ENCODE measurements around the gene KRTAP4-3. TPM values are rescaled to one million over a fixed set of nuclear protein-coding genes. Genes with fewer than 3 reads are reported as not detected.
"Not testable (repeated sequence)": the region's sequence is repeated elsewhere in the genome, so short reads cannot be mapped to it uniquely, and the experiment has no call there.

Gene KRTAP4-3
- total and polyA plus RNA-seq, 3 donors from 2014 or later, result not detected

- Histone ChIP-seq H3K36me3 (ENCODE audit: low read depth, missing control alignments) (no peaks in the 10 kb centered on the region), H3K4me1 (no peaks in the 10 kb centered on the region), H3K9me3 (no peaks in the 10 kb centered on the region), H3K4me3 (no peak within 1 kb of the TSS), H3K27ac (no peak within 1 kb of the TSS), H3K27me3 (no peaks in the 10 kb centered on the region)
- 45 to 67% methylated on average over 2 of the region's 2 CpGs for WGBS, 2 donors
- TF ChIP-seq POLR2A (IDR thresholded peaks at IDR 0.05), result no peak
- no peak for TF ChIP-seq CTCF (IDR thresholded peaks at IDR 0.05)
- intact Hi-C loops (cut with DNase I; ENCODE audit: low total_unique reads), result no loop called here
- no peak for DNase-seq
These were observed 18.4 kb downstream of the KRTAP4-3 start, which contains the start of gene KRTAP4-5 for GRCh38 chr17:41149652-41149985. Gene KRTAP4-5, minus strand, starts transcription at chr17:41149825. Its CDS starts 58 bp downstream, at chr17:41149767.

GRCh38 chr17:41148971-41149651 lies 18.9 kb downstream of the KRTAP4-3 start:
- 85 to 88% methylated on average over 10 of the region's 10 CpGs for whole genome bisulfite sequencing, 2 donors
- H3K9me3 ChIP-seq; H3K4me1 ChIP-seq; DNase-seq; H3K36me3 ChIP-seq (ENCODE audit: low read depth, missing control alignments); H3K4me3 ChIP-seq; intact Hi-C loops (cut with DNase I; ENCODE audit: low total_unique reads); H3K27ac ChIP-seq; H3K27me3 ChIP-seq: not testable (repeated sequence)

GRCh38 chr17:41147531-41148204 lies 20.4 kb downstream of the KRTAP4-3 start:
- Histone ChIP-seq H3K27ac (no peak overlapping the region), H3K27me3 (no peaks in the 10 kb centered on the region), H3K4me1 (no peaks in the 10 kb centered on the region), H3K9me3 (no peaks in the 10 kb centered on the region), H3K36me3 (ENCODE audit: low read depth, missing control alignments) (no peaks in the 10 kb centered on the region), H3K4me3 (no peak overlapping the region)
- WGBS, 2 donors, result 93% methylated on average over 2 of the region's 2 CpGs
- no peak for DNase-seq
- intact Hi-C loops (cut with DNase I; ENCODE audit: low total_unique reads), result no loop called here
- no peak for TF ChIP-seq CTCF (IDR thresholded peaks at IDR 0.05)
- no peak for TF ChIP-seq POLR2A (IDR thresholded peaks at IDR 0.05)

- no peaks in the 10 kb centered on the region for H3K27me3 ChIP-seq
- no peaks in the 10 kb centered on the region for H3K4me1 ChIP-seq
- no peak for DNase-seq
- H3K4me3 ChIP-seq, result no peak overlapping the region
- intact Hi-C loops (cut with DNase I; ENCODE audit: low total_unique reads), result no loop called here
- TF ChIP-seq POLR2A (IDR thresholded peaks at IDR 0.05) (no peak), CTCF (IDR thresholded peaks at IDR 0.05) (no peak)
- H3K9me3 ChIP-seq, result no peaks in the 10 kb centered on the region
- no peaks in the 10 kb centered on the region for H3K36me3 ChIP-seq (ENCODE audit: low read depth, missing control alignments)
- 89 to 90% methylated on average over 2 of the region's 2 CpGs for WGBS, 2 donors
- no peak overlapping the region for H3K27ac ChIP-seq
These were observed 22.8 kb downstream of the KRTAP4-3 start for GRCh38 chr17:41145261-41145660.

- no peak for DNase-seq
- Histone ChIP-seq H3K36me3 (ENCODE audit: low read depth, missing control alignments) (no peaks in the 10 kb centered on the region), H3K4me1 (no peaks in the 10 kb centered on the region), H3K27me3 (no peaks in the 10 kb centered on the region), H3K27ac (no peak overlapping the region), H3K4me3 (no peak overlapping the region), H3K9me3 (no peaks in the 10 kb centered on the region)
- intact Hi-C loops (cut with DNase I; ENCODE audit: low total_unique reads), result no loop called here
- TF ChIP-seq CTCF (IDR thresholded peaks at IDR 0.05) (no peak), POLR2A (IDR thresholded peaks at IDR 0.05) (no peak)
- 84 to 93% methylated on average over 1 of the region's 1 CpG for WGBS, 2 donors
These were observed 23.2 kb downstream of the KRTAP4-3 start for GRCh38 chr17:41144846-41145245.
